T-helper 22 cell (primary cell): ENCODE measurements around the gene RAD51B.
"Not testable (repeated sequence)": the region's sequence is repeated elsewhere in the genome, so short reads cannot be mapped to it uniquely, and the experiment has no call there.

Source experiments
- DNase-seq: peaks from one replicate; pipeline ENCODE4 v3.0.0-alpha.2; 2020; ENCODE audit warnings: low read depth

RAD51B gene

GRCh38 chr14:68752271-68753006 lies 932.9 kb downstream of the RAD51B start:
- DNase-seq, result no peak

- no peak for DNase-seq
These were observed 934.1 kb downstream of the RAD51B start for GRCh38 chr14:68753690-68754089.

GRCh38 chr14:68755016-68755353 lies 935.4 kb downstream of the RAD51B start:
- no peak for DNase-seq

DNA sequence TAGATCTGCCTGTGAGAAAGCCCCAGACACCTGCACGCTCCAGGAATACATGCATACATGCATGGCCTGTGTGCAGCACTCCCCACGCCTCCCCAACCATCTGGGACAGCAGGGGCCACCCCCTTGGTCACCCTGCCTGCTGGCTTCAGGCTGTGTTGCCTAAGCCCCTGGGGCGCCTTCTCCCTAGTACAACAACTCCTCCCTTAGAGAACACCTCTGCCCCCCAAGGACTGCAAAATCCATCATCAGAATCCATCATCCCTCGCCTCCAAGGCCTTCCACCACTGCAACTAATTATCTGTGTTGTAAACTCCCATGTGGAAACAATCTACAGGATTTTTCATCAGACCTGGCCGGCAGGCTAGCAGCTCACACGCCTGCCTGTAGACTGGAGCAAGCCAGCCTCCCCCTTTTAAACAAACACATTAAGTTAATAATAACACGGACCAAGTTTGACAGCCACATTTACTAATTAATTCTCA lies 936.5 kb downstream of the RAD51B start:
- no peak for DNase-seq

- DNase-seq, result no peak
These were observed 937.2 kb downstream of the RAD51B start for GRCh38 chr14:68756734-68757133.

DNA sequence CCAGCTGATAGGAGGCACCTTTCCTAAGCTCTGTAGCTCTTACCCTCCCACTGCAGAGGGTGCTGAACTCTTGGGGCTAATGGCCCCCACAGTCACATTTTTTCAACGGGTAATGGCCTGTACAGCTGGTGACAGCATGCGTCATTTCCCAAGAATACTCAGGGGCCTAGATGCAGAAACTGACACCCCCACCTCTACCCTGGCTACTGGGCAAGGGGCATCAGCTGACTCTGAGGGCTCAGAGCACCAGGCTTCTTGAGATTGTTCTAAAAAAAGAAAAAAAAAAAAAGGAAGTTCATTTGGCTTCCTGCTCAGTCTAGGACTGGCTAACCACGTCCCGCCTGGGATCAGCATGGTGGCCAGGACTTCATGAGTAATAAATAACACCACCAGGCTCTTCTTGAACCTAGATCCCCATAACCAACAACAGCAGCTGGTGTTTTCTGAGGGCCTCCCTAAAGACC lies 938.1 kb downstream of the RAD51B start:
- DNase-seq, result no peak

- DNase-seq, result no peak
These were observed 938.7 kb downstream of the RAD51B start for GRCh38 chr14:68758301-68758700.

- no peak for DNase-seq
These were observed 939.5 kb downstream of the RAD51B start for GRCh38 chr14:68759017-68759560.

DNA sequence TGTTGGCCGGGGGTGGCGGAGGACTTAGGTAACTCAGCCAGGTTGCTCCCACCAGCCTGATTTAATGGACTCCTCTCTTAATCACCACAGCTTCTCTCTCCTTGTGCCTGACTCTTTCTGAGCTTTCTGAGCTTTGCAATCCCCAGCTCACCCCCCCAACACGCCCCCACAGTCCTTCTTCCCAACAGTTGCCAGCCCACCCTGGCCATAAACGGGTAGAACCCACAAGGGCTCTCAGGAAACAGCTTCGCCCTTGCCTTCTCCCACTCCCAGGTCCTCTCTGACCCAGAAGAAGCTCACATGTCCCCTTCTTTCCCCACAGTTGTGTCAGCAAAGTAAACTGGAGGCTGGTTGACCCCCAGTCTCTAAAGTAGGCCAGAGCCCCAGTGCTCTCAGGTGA lies 940.4 kb downstream of the RAD51B start:
- DNase-seq, result no peak

- DNase-seq, result no peak
These were observed 941.2 kb downstream of the RAD51B start for GRCh38 chr14:68760761-68761160.

- no peak for DNase-seq
These were observed 941.8 kb downstream of the RAD51B start for GRCh38 chr14:68761391-68761790.

DNA sequence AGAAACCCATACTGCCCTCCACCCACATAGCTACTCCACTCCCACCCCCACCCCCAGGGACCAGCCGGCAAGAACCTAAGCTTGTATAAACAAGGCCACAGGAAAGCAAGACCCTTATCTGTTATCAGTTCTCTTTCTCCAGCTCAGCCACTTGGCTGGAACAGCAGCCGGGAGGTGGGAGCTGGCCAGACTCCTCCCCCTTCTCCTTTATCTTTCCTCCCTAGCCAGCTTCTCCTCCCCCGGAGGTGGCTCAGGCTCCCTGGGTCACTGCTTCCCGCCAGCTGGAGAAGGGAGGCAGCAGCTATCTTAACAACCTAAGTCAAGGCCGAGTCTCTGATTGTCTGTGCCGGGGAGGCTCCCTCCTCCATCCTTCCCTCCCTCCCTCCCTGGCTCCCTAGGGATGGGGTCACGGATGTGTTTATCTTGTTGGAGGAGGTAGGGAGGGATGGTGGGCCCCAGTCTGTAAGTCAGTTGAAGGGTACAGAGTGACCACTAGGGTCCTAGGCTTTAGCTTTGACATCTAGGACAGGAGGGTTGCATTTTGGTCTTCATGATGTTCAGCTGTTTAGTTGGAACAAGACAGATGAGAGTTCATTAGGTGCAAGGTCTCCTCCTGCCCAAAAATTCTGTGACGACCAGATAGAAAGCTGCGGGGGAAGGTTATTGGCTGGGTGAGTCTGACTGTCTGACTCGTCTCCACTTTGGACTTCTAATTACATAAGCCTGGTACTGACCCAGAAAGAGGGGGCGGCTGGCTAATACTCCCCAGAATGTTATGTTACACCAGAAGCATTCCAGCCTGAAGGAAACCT lies 943.6 kb downstream of the RAD51B start:
- DNase-seq, result no peak

DNA sequence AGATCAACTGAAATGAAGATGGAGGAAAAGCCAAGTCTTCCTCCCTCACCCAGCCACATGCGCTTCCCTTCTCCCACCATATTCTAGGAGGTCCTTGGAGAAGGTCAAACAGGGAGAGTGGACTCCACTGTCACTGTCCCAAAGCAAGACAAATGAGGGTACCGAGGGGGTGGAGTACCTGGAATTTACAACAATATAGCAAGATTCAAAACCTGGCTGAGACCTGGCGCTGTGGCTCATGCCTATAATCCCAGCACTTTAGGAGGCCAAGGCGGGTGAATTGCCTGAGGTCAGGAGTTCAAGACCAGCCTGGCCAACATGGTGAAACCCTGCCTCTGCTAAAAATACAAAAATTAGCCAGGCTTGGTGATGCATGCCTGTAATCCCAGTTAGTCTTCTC lies 944.3 kb downstream of the RAD51B start:
- DNase-seq, result not testable (repeated sequence)

DNA sequence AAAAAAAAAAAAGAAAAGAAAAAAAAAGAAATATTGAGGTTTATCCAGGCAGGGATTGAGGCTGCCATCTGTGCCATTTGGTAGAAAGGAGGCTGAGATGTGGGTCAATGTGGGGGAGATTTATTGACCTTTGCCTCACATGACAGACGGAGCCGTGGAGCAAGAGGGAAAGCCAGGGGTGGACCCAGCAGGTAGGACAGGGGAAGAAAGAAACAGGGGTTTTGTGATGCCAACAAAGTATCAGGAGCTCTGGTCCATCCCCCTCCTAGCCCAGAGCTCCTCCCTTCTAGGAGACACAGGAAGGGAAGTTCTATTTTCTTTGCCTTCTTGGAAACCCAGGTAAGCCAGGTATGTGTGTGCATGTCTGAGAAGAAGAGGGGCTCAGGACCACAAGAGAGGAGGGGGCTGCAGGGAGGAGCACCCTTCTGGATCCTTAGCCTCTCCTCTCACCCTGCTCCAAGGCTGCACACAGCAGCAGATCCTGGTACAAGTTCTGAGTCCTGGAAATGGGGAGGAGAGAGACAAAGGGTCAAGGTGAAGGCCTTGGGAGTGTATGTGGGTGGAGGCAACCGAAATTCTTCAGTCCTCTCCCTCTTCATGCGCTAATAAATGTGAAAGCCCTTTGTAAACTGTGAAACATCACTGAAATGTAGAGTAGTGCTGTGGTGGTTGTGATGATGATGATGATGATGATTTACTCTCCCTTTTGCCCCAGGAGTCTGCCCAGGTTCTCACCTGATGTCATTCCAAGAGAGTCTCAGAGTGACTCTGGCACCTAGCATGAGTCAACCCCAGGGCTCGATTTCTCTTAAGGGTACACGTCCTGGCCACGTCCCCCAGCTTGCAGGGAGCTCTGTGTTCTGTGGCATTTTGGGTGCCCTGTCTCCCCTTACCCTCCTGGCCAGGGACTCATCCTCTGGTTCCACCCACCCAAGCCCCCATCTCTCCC lies 947.0 kb downstream of the RAD51B start:
- no peak for DNase-seq

GRCh38 chr14:68767248-68767645 lies 947.7 kb downstream of the RAD51B start:
- DNase-seq, result no peak

GRCh38 chr14:68768316-68768715 lies 948.7 kb downstream of the RAD51B start:
- DNase-seq, result no peak

GRCh38 chr14:68770051-68770450 lies 950.5 kb downstream of the RAD51B start:
- DNase-seq, result no peak

GRCh38 chr14:68770553-68771286 lies 951.1 kb downstream of the RAD51B start:
- DNase-seq, result no peak

DNA sequence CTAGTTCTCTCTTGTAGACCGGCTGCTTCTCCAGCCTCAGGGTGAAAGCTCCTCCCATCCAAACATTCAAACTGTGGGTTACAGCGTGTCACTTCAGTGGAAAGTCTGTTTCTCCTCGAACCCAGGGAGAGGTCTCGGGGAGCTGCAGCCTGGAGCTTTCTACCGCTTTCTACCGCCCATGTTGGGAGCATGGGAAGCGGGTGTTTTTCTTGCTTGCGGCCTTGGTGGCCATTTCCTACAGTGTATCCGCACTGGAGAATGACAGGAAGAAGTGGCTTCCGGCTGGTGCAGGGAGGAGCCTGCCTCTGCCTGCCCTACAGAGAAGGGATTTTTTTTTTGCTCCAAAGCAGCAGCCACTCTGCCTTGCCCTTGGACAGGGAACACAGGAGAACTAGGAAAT lies 952.1 kb downstream of the RAD51B start:
- DNase-seq, result no peak

GRCh38 chr14:68772761-68773381 lies 953.3 kb downstream of the RAD51B start:
- DNase-seq, result no peak
